HepG2 (cell line): ENCODE measurements around the gene PIEZO1. TPM values are rescaled to one million over a fixed set of nuclear protein-coding genes. Genes with fewer than 3 reads are reported as not detected.

ENCODE experiments used
- ARHGAP35 ChIP-seq: sonication (generic); formaldehyde crosslinking; IDR thresholded peaks from 2 replicates; pipeline ENCODE4 v1.9.0; 2022; ENCODE audit warnings: mild to moderate bottlenecking, inconsistent platforms, moderate library complexity, missing genetic modification reagents, borderline replicate concordance
- ELF4 ChIP-seq: sonication (generic); formaldehyde crosslinking; IDR thresholded peaks from 2 replicates; pipeline ENCODE4 v1.5.0; 2020; ENCODE audit warnings: missing genetic modification reagents, mild to moderate bottlenecking, moderate library complexity, borderline replicate concordance
- GATAD1 ChIP-seq: IDR thresholded peaks from 2 replicates; pipeline ENCODE4 v1.6.1; 2016; ENCODE audit warnings: missing genetic modification reagents, missing compliant biosample characterization
- HNF4G ChIP-seq, 2 experiments: sonication (generic) in 1 of 2; formaldehyde crosslinking in 1 of 2; IDR thresholded peaks; 2 replicates each; pipeline versions ENCODE4 v1.4.0 to v1.6.1; 2011 to 2020; ENCODE audit warnings: borderline replicate concordance in 2 of 2, low read depth in 2 of 2, mild to moderate bottlenecking in 2 of 2, low read length in 1 of 2, missing genetic modification reagents in 1 of 2, moderate library complexity in 1 of 2
- KLF12 ChIP-seq: sonication (generic); formaldehyde crosslinking; IDR thresholded peaks from 2 replicates; pipeline ENCODE4 v1.4.0; 2020; ENCODE audit warnings: missing genetic modification reagents, borderline replicate concordance
- MBNL3 ChIP-seq: fragments of 250-450 bp; sonication (Bioruptor Pico); conservative IDR thresholded peaks from 2 replicates; pipeline ENCODE4 v1.8.0; 2022; ENCODE audit warnings: mild to moderate bottlenecking, inconsistent platforms
- PHF20 ChIP-seq: sonication (generic); formaldehyde crosslinking; IDR thresholded peaks from 2 replicates; pipeline ENCODE4 v1.5.0; 2020; ENCODE audit warnings: mild to moderate bottlenecking, missing genetic modification reagents
- SNAPC2 ChIP-seq: sonication (generic); formaldehyde crosslinking; IDR thresholded peaks from 2 replicates; pipeline ENCODE4 v1.8.1; 2022; ENCODE audit warnings: mild to moderate bottlenecking, missing genetic modification reagents
- WIZ ChIP-seq: sonication (generic); formaldehyde crosslinking; IDR thresholded peaks from 2 replicates; pipeline ENCODE4 v1.5.1; 2020; ENCODE audit warnings: mild to moderate bottlenecking, missing genetic modification reagents
- ZNF138 ChIP-seq: sonication (generic); formaldehyde crosslinking; IDR thresholded peaks from 2 replicates; pipeline ENCODE4 v1.5.0; 2020; ENCODE audit warnings: mild to moderate bottlenecking, low read depth, missing genetic modification reagents
- ZNF569 ChIP-seq: sonication (generic); formaldehyde crosslinking; IDR thresholded peaks from 2 replicates; pipeline ENCODE4 v1.5.0; 2020; ENCODE audit warnings: mild to moderate bottlenecking, missing genetic modification reagents, moderate library complexity, borderline replicate concordance
- ZNF589 ChIP-seq: sonication (generic); formaldehyde crosslinking; conservative IDR thresholded peaks from 2 replicates; pipeline ENCODE4 v1.8.0; 2022; ENCODE audit warnings: mild to moderate bottlenecking, moderate library complexity, missing genetic modification reagents
- ZNF619 ChIP-seq: sonication (generic); formaldehyde crosslinking; IDR thresholded peaks from 2 replicates; pipeline ENCODE4 v1.4.0; 2020; ENCODE audit warnings: mild to moderate bottlenecking, missing genetic modification reagents
- polyA plus RNA-seq, 8 experiments: library from polyadenylated mRNA; depleted of rRNA in 3 of 8; stranded (reverse) in 7 of 8; unstranded in 1 of 8; fragments of >200 nt; fragmentation: Illumina TruSeq in 4 of 8; extraction: Trizol in 4 of 8; gene quantifications; 2 replicates each; pipeline versions ENCODE4 v1.2.1 to v1.2.3, GENCODE V29; 2011 to 2016; ENCODE audit warnings: low read depth in 4 of 8, missing spikeins in 1 of 8, mixed read lengths in 1 of 8; ENCODE audit not compliant: insufficient read depth in 1 of 8
- total RNA-seq, 5 experiments: library from RNA; depleted of rRNA; stranded (reverse); fragments of >200 nt; fragmentation: Illumina TruSeq; extraction: Trizol; gene quantifications; 2 replicates each; pipeline ENCODE4 v1.2.3, GENCODE V29; 2016; ENCODE audit warnings: low read depth in 1 of 5
- TF ChIP-seq, protein P1 (sequence below): sonication (generic); formaldehyde crosslinking; IDR thresholded peaks from 2 replicates; pipeline ENCODE4 v1.5.0; 2020; ENCODE audit warnings: mild to moderate bottlenecking, missing genetic modification reagents
- TF ChIP-seq, protein P2 (sequence below): sonication (generic); formaldehyde crosslinking; IDR thresholded peaks from 2 replicates; pipeline ENCODE4 v1.4.0; 2020; ENCODE audit warnings: low read depth, missing genetic modification reagents
- TF ChIP-seq, protein P3 (sequence below): sonication (generic); formaldehyde crosslinking; IDR thresholded peaks from 2 replicates; pipeline ENCODE4 v1.4.0; 2020; ENCODE audit warnings: mild to moderate bottlenecking, missing genetic modification reagents
- TF ChIP-seq, protein P4 (sequence below): sonication (generic); formaldehyde crosslinking; IDR thresholded peaks from 2 replicates; pipeline ENCODE4 v1.4.0; 2020; ENCODE audit warnings: missing genetic modification reagents, borderline replicate concordance

Gene PIEZO1
- total and polyA plus RNA-seq, 2 of the 13 experiments (the other 11 are each of a cell fraction or from before 2014, with no cell fraction given): 67.9 to 85.0 TPM

DNA sequence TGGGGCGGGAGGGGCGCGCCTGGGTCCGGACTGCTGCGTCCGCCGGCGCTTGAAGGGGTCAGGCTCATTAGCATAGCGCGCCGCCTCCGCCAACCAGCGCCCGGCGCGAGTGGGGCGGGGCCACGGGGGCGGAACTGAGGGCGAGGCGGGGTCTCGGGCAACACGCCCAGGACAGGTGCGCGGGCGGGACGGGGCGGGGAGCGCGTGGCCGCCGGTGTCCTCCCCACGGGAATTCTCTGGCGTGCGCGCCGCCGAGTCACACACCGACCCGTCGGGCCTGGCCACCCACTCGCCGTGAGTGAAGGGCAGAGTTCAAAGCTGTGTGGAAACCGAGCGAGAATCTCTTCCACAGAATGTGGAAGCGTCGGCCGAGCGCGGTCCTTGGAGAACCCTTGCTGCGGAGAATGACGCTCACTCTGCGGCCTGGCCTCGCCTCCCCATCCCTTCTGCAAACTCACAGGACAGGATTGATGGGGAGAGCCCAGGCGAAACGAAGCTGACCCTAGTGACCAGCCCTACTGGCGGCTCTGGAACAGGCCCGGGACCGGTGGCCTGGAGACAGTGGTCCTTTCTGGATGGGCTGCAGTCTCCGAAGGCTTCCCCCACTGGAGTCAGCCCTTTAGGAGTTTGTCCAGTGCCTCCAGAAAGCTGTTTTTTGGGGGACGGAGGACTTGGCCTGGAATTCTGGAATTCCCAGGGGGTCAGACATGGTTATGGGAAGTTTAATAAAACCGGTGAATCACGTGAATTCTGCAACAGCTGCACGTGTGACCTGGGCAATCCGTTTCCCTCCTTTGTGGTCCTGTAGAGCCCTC lies 98.4 kb downstream of the PIEZO1 start, which contains the start of gene SNAI3 (continued):
- TF ChIP-seq, protein P1, sequence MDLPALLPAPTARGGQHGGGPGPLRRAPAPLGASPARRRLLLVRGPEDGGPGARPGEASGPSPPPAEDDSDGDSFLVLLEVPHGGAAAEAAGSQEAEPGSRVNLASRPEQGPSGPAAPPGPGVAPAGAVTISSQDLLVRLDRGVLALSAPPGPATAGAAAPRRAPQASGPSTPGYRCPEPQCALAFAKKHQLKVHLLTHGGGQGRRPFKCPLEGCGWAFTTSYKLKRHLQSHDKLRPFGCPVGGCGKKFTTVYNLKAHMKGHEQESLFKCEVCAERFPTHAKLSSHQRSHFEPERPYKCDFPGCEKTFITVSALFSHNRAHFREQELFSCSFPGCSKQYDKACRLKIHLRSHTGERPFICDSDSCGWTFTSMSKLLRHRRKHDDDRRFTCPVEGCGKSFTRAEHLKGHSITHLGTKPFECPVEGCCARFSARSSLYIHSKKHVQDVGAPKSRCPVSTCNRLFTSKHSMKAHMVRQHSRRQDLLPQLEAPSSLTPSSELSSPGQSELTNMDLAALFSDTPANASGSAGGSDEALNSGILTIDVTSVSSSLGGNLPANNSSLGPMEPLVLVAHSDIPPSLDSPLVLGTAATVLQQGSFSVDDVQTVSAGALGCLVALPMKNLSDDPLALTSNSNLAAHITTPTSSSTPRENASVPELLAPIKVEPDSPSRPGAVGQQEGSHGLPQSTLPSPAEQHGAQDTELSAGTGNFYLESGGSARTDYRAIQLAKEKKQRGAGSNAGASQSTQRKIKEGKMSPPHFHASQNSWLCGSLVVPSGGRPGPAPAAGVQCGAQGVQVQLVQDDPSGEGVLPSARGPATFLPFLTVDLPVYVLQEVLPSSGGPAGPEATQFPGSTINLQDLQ: no peak; the same call in 1 of the 2 replicates
- no peak; the same call in 1 of the 2 replicates for TF ChIP-seq PHF20 (CRISPR knock-in tag)
- TF ChIP-seq, protein P2, sequence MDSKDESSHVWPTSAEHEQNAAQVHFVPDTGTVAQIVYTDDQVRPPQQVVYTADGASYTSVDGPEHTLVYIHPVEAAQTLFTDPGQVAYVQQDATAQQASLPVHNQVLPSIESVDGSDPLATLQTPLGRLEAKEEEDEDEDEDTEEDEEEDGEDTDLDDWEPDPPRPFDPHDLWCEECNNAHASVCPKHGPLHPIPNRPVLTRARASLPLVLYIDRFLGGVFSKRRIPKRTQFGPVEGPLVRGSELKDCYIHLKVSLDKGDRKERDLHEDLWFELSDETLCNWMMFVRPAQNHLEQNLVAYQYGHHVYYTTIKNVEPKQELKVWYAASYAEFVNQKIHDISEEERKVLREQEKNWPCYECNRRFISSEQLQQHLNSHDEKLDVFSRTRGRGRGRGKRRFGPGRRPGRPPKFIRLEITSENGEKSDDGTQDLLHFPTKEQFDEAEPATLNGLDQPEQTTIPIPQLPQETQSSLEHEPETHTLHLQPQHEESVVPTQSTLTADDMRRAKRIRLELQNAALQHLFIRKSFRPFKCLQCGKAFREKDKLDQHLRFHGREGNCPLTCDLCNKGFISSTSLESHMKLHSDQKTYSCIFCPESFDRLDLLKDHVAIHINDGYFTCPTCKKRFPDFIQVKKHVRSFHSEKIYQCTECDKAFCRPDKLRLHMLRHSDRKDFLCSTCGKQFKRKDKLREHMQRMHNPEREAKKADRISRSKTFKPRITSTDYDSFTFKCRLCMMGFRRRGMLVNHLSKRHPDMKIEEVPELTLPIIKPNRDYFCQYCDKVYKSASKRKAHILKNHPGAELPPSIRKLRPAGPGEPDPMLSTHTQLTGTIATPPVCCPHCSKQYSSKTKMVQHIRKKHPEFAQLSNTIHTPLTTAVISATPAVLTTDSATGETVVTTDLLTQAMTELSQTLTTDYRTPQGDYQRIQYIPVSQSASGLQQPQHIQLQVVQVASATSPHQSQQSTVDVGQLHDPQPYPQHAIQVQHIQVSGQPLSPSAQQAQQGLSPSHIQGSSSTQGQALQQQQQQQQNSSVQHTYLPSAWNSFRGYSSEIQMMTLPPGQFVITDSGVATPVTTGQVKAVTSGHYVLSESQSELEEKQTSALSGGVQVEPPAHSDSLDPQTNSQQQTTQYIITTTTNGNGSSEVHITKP (CRISPR knock-in tag): no peak
- 0 out of 2 replicates have a peak, but pooled peaks have one; percentile 60 for TF ChIP-seq KLF12
- TF ChIP-seq ZNF138 (CRISPR knock-in tag): peak; percentile 45; the same call in 1 of the 2 replicates
- peak; percentile 76 for TF ChIP-seq ARHGAP35 (CRISPR knock-in tag)
- TF ChIP-seq, protein P3, sequence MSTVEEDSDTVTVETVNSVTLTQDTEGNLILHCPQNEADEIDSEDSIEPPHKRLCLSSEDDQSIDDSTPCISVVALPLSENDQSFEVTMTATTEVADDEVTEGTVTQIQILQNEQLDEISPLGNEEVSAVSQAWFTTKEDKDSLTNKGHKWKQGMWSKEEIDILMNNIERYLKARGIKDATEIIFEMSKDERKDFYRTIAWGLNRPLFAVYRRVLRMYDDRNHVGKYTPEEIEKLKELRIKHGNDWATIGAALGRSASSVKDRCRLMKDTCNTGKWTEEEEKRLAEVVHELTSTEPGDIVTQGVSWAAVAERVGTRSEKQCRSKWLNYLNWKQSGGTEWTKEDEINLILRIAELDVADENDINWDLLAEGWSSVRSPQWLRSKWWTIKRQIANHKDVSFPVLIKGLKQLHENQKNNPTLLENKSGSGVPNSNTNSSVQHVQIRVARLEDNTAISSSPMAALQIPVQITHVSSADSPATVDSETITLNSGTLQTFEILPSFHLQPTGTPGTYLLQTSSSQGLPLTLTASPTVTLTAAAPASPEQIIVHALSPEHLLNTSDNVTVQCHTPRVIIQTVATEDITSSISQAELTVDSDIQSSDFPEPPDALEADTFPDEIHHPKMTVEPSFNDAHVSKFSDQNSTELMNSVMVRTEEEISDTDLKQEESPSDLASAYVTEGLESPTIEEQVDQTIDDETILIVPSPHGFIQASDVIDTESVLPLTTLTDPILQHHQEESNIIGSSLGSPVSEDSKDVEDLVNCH (CRISPR knock-in tag): no peak; the same call in 1 of the 2 replicates
- no peak for TF ChIP-seq MBNL3 (CRISPR knock-in tag)
- TF ChIP-seq, protein P4, sequence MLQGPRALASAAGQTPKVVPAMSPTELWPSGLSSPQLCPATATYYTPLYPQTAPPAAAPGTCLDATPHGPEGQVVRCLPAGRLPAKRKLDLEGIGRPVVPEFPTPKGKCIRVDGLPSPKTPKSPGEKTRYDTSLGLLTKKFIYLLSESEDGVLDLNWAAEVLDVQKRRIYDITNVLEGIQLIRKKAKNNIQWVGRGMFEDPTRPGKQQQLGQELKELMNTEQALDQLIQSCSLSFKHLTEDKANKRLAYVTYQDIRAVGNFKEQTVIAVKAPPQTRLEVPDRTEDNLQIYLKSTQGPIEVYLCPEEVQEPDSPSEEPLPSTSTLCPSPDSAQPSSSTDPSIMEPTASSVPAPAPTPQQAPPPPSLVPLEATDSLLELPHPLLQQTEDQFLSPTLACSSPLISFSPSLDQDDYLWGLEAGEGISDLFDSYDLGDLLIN (CRISPR knock-in tag): 0 out of 2 replicates have a peak, but pooled peaks have one; percentile 30
- no peak; the same call in 1 of the 2 replicates for TF ChIP-seq ZNF569 (CRISPR knock-in tag)
- TF ChIP-seq WIZ (CRISPR knock-in tag): peak; percentile 23; the same call in 1 of the 2 replicates
- TF ChIP-seq SNAPC2: peak; percentile 55; the same call in 1 of the 2 replicates
- no peak for TF ChIP-seq ZNF589 (CRISPR knock-in tag)
- TF ChIP-seq ZNF619 (CRISPR knock-in tag): peak; percentile 69; the same call in 1 of the 2 replicates
- TF ChIP-seq GATAD1 (CRISPR knock-in tag): 0 out of 2 replicates have a peak, but pooled peaks have one; percentile 41
- TF ChIP-seq HNF4G (IDR thresholded peaks at IDR 0.05; ENCODE audit: borderline replicate concordance, low read depth, low read length): no peak
- TF ChIP-seq HNF4G (CRISPR knock-in tag; IDR thresholded peaks at IDR 0.05; ENCODE audit: borderline replicate concordance, low read depth): no peak
- TF ChIP-seq ELF4: no peak
